HG02678 (cell line): ENCODE measurements around the gene COPG2.

Experiments used
- ATAC-seq: cut with Tn5 transposase; IDR thresholded peaks from one replicate; pipeline ENCODE4 v1.9.1; 2021; ENCODE audit warnings: mild to moderate bottlenecking, moderate library complexity; ENCODE audit not compliant: unreplicated experiment

The COPG2 gene

GRCh38 chr7:130506358-130506757, 162.2 kb downstream of the COPG2 start:
- no peak for ATAC-seq

- ATAC-seq, result no peak
Observed at GRCh38 chr7:130505753-130506152, 162.8 kb downstream of the COPG2 start.

DNA sequence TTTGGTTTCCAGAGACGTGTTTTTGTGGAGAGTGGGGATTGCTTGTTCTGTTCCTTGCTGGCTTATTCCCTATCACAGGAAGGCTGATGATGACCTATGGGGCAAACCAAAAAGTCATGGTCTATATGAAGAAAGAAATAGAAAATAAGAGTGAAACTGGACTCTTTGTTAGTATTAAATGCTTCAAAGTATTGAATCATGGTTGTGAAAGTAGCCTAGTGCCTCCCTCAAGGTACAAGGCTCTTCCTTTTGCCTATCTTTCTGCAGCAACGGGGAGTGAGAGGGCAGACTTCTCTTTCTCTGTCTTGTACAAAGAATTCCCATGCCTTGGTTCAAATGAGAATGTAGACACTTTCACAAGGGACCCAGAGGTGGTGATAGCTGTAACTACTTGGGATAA, 167.6 kb downstream of the COPG2 start:
- ATAC-seq, result no peak

GRCh38 chr7:130500463-130500862, 168.1 kb downstream of the COPG2 start:
- no peak for ATAC-seq

DNA sequence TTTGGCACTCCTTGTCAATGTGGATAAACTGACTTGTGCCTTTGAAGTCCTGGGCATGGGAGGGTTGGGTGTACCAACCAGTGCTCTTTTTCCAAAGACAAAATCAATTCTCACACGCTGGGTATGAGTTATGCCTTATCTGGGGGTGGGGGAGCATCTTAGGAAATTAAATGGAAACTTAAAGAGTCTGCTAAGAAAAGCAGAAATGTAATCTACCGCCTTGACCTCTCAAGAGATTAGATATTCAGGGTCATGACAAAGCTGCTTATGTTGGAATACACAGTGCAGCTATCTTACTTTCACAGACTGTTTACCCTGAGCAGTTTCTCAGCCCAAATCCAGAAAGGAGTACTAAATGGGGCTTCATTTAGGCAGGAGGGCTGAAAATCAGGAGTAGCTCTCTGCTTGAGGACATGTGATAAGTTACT, 174.1 kb downstream of the COPG2 start:
- ATAC-seq, result no peak

DNA sequence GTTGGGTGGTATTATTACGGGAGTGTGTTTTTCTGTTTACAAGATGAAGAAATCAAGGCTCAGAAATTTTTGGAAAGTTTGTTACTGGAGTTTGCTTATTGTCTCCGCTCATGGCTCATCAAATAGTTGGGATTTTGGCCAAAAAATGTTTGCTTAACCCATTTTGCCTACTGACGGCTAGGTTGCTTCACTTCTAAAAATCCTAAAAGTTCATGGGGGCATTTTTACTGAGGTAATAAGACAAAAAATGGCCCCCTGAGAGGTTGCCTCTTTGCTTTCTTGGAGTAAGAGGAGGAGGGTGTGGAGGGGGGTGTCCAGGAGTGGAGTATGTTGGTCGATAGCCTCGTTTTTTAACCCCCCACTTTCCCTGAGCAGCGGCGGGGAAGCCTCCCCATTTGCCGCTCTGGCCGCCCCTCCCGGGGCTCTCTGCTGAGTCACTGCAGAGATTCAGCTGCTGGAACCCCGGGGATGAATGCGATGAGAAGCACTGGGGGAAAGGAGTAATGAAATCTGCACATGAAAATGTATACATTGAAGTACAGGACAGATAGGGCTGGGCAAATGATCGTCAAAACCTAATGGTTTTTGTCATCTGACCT, 175.2 kb downstream of the COPG2 start:
- ATAC-seq, result no peak

DNA sequence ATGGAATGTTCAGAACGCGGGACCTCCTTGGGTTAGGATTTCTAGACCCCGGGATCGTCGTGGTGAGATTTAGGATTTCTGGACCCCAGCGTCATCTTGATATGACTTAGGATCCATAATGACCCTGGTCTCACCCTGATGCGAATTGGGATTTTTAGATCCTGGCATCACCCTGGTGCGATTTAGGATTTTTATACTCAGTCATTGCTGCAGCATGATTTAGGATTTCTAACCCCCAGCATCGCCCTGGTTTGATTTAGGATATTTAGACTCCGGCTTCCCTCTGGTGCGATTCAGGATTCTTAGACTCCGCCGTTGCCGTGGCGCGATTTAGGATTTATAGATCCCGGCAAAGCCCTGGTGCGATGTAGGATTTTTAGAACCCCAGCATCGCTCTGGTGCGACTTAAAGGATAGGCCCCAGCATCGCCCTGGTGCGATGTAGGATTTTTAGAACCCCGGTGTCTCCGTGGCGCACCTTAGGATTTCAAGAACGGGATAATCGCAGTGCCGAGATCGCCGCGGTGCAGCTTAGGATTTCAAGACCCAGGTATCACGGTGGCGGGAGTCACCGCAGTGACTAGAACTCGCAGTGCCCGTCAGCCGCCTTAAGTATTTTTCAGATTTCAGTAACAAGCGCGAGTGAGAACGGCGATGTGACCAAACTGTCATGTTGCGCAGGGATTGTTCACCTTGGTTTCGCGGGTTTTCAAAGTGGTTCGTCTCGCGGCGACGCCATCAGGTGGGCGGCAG, 175.8 kb downstream of the COPG2 start:
- ATAC-seq, result no peak

DNA sequence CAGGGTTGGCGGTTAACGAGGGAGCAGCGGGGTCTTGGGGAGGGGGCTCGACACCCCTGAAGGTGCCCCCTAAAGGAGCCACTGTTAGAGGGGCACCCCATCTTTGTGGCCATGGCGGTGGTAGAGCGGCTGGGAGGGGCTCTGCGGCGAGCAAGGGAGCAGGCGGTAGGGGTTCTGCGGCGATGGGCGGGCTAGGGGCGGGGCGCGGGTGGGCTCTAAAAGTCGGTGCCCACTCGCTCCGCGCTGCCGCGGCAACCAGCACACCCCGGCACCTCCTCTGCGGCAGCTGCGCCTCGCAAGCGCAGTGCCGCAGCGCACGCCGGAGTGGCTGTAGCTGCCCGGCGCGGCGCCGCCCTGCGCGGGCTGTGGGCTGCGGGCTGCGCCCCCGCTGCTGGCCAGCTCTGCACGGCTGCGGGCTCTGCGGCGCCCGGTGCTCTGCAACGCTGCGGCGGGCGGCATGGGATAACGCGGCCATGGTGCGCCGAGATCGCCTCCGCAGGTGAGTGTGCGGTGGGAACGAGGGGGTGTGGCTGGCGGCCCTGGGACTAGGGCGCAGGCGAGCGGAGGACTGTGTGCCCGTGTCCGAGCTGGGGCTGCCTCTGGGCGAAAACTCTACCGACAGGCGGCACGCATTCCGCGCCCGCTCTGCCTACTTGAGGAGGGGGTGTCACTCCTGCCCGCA, 176.6 kb downstream of the COPG2 start, which contains the start of gene MEST:
Gene MEST (plus strand): TSS at position 245 of the 682 bp plus-strand sequence. CDS start 229 bp downstream, at position 474.
- ATAC-seq, result no peak

- no peak for ATAC-seq
Observed at GRCh38 chr7:130490888-130491804, 177.4 kb downstream of the COPG2 start.

GRCh38 chr7:130490311-130490791, 178.2 kb downstream of the COPG2 start:
- no peak for ATAC-seq

GRCh38 chr7:130489140-130489983, 179.2 kb downstream of the COPG2 start:
- no peak for ATAC-seq

DNA sequence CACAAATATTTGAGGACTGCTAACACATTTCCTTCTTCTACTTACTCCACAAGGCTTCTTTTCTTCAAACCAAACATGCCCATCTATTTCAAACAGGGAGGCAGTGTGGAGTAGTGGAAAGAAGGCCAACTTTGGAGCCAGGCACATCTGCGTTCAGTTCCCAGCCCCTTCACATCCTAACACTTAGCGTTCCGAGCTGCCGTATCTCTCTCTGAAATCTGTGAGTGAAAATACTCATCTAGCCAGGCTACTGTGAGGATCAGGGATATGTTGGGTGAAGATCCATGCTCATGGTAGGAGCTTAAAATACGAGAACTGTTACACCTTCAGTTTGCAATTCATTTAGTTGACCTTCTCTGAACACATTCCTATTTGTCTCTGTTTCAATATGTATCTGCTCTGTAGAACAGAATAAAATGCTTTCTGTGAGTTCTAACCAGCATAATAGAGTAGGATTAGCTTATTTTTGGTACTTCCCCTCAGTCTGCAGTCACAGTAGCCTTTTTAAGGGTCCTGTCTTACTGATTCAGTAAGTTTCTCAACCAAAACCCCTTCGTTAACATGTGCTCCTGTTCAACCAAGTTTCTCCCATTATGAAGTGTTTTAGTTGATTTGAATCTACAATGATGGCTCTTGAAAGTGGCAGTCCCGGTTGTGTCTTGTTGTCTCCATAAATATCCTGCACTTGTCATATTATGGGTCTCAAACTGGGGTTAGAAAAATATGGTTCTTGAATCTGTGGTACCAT, 180.0 kb downstream of the COPG2 start:
- ATAC-seq, result no peak

DNA sequence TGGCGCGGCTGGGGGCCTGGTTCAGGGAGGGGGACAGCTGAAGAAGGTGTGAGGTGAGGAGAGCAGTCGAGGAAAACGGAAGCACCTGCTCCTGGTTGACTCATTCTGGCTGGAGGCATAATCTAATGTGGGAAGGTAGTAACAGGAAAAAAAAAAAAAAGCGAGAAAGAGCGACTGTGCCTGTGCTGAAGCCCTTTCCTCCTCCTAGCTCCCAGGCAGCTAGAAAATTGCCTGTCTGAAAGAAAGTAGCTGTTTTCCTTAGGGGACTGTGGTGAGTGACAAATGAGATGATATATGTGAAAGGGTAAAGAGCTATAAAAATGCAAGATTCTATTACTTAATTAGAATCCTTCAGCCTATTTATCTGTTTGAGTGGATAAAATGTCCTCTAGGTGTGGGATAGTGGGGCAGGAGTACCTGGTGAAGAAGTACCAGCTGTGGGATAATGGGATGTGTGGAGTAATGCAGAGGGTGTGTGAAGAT, 181.6 kb downstream of the COPG2 start:
- ATAC-seq, result no peak

DNA sequence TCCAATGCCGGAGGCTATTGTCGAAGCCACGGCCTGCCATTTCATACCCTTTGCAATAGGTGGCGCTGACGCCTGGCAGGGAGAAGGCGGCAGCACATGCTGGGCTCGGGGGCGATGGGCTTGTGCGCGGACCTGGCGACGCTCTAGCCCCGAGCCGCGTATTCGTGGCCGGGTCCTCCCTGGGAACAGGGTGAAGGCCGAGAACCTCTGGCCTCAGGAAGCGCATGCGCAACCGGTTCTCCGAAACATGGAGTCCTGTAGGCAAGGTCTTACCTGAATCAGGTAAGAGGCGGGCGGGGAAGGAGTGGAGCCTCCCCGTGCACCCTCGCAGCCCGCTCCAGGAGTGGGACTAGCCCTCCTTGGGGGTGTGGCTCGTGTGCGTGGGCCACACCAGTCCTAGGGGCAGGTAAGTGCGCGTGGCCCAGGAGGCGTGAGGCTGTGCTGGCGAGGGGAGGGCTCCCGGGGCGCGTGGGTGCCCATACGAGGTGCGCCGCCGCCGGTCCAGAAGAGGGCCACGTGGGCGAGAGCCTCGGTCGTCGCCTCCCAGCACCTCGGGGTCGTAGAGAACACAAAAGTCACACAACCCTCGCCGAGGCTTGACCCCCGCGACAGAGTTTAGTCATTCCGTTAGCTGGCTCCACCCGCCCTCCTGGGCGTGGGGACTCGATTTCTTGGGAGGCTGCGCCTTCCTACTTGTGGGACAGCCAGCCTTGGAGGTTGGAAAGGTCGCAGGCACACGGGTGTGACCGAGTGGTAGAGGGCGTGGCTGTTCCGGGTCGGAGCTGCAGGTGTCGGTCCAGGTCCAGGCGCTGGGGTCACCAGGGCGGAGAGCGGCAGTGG, 182.2 kb downstream of the COPG2 start:
- ATAC-seq, result no peak

DNA sequence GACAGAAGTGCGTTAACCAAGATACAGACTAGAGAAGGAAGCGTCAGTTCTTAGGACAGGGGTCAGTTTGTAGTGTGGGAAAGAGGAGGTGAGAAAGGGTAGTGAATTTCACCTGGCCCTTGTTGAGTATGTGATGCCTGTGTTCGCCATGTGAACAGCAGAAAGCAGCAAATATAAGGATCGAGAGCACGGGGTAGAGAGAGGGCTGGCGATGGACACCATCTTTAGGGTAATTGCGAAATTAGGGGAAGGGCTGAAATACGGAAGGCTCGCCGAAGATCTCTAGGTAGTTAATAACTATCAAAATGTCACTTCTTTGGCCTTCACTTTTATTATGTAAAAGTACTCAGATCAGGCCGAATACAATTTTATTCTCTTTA, 182.8 kb downstream of the COPG2 start:
- no peak for ATAC-seq

DNA sequence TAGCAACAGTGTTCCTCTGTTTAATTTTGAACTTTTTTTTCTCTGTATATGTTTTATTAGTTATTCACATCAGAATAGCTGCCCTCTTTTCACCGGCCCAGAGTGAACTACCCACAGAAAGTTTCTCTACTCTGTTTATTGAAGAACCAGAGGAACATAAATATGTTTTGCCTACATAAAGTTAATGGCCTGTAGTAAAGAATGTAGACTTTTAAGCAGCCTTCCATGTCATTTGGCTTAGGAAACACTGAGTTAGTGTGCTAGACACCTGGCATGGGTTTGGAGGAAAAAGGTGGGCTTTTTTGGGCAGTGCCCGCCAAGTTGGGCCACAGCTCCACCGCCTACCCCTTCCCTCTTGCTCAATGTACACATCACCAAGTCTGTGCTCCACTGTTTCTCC, 185.5 kb downstream of the COPG2 start:
- no peak for ATAC-seq

DNA sequence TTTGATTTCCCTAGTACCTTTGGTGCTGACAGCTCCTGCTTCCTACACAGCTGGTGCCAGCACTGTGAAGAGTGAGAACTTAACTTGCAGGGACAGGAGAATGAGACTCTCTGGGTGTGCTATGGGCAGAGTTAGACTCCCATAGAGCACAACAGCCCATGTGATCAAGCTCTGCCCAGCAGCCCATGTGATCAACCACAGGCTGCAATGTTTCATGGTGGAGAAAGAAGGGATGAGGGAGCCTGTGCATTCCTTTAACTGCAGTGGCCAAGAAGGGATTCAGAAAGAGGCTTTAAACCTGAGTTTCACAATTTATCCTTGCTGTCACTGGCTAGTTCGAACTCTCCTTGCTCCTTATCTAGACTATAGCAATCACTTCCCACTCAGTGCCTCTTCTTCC, 186.7 kb downstream of the COPG2 start:
- ATAC-seq, result no peak

GRCh38 chr7:130479716-130480400, 188.7 kb downstream of the COPG2 start:
- no peak for ATAC-seq
